Kidney capillary endothelial cell (primary cell): ENCODE data around the gene SNRNP48.
A peak's percentile ranks its signal among the peaks of the same experiment; 100 is the strongest.

ENCODE experiments used
- DNase-seq: peaks from one replicate; pipeline ENCODE4 v3.0.0-alpha.2; 2018; ENCODE audit warnings: low spot score

Gene SNRNP48

GRCh38 chr6:7594579-7595125 lies 4.7 kb downstream of the SNRNP48 start:
- no peak for DNase-seq

GRCh38 chr6:7604003-7604402 lies 14.0 kb downstream of the SNRNP48 start:
- DNase-seq = no peak

DNA sequence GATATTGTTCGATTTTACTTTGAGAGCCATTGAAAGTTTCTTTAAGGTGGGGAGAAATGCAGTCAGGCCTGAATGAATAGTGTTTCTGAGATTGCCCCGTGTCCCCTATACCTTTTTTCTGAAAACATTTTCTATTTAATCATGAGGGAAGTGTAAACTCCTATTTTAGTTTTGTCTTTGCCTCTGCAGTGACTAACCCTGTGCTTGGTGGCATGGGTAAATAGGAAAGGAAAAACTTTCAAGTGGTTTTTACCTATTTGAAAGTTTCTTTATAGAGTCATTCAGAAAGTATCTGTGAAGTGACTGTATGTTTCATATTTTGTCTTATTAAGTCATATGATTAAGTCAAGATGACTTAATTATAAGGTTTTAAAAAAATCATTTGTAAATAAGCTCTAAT lies 14.5 kb downstream of the SNRNP48 start:
- DNase-seq = no peak

GRCh38 chr6:7615611-7616383 lies 25.8 kb downstream of the SNRNP48 start:
- DNase-seq = peak; percentile 34

DNA sequence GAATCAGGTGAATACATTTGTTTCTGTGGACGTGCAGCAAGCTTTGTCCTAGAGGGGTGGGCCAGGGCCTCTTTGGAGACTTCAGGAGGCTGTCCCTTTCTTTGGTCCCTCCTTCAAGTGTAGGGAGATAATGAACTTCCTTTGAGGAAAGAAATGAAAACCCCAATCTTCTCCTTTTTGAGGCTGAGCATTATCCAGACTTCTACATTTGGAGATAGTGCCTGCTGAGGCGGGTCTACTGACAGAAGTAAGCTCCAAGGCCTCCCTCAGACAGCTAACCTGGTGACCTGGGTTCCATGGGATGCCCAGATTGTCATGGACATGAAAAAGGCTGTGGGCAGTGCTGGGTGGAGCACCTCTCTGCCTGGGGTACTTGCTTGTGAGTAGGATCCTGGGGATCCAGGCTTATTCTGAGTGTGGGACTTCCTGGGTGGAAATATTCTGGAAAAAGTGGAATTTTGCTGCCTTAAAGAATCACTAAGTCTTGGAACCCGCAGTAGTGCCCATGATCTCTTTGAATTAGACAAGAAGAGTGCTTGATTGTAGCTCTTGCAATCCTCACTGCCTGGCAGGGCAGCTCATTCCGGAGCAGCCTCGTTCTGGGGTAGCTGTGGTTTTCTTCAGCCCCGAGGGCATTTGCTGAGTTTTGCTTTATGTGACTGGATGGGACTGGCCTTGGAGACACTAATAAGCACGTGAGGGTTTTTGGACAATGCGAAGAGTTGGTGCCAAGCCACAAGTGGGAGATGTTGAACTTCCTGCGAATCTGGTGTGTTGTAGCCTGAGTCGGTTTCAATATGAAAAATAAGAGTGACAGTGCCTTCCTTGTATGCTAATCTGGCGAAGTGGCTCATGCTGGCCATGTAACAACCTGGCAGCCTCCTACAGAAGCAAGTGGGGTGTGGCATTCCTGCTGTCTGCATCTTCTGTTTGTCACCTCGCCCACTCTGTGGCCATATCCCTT lies 28.1 kb downstream of the SNRNP48 start:
- no peak for DNase-seq

- no peak for DNase-seq
These were observed 31.8 kb downstream of the SNRNP48 start for GRCh38 chr6:7621761-7622160.

- DNase-seq = no peak
These were observed 35.1 kb downstream of the SNRNP48 start for GRCh38 chr6:7624796-7625710.

GRCh38 chr6:7628479-7628878 lies 38.5 kb downstream of the SNRNP48 start:
- no peak for DNase-seq

- no peak for DNase-seq
These were observed 38.9 kb downstream of the SNRNP48 start for GRCh38 chr6:7628909-7629308.

DNA sequence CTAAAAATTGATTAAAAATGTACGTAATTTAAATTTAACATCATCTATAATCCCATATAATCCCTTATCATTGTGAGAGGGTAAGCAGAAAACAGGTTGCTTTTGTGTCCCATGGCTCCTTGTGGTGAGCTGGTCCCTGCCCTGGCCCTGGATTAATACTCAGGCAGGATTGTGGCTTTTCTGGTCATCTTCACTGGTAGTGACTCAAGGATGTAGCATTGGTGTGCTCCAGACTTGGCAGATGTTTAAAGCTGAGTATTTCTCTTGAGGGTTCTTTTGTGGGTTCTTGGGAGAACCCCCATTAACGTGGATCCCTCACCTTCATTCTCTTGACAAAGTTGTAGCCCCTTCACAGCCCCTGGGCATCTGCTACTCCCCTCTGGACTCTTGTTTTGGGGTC lies 39.3 kb downstream of the SNRNP48 start:
- DNase-seq = no peak

DNA sequence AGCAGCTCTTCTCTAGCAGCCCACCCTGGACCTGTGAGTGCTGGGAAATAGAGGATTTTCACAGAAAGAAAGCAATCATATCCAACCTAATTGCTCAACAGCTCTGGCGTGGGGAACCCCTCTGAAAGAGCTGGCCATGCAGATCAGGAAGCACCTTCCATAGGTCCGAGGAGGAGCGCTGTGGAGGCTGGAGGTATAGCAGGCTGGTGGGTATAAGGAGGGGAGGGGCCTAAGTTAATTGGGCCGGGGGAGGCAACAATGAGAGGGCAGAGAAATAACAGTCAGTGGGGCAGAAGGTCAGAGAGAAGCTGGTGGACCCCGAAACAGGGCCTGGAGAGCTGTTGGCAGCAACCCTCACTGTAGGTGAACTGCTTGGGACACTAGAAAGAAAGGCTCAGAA lies 40.8 kb downstream of the SNRNP48 start:
- DNase-seq = no peak

DNA sequence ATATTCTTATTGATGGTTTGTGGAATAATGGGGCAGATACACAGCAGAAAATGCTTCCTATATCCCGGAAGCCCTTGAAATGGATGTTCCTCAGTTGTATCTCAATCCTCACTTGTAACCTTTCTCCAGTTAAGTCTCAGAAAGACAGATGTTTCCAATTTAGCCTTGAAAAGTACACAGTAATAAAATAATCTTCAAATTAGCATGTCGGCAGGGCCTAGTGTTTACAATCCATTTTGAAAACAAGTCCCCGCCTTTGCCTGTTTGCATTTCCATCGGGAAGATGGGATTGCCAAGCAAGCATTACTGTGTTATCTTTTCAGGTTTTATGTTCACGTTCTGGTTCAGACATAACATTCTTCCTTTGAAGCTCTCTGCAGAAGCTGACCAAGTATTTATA lies 41.5 kb downstream of the SNRNP48 start:
- no peak for DNase-seq

DNA sequence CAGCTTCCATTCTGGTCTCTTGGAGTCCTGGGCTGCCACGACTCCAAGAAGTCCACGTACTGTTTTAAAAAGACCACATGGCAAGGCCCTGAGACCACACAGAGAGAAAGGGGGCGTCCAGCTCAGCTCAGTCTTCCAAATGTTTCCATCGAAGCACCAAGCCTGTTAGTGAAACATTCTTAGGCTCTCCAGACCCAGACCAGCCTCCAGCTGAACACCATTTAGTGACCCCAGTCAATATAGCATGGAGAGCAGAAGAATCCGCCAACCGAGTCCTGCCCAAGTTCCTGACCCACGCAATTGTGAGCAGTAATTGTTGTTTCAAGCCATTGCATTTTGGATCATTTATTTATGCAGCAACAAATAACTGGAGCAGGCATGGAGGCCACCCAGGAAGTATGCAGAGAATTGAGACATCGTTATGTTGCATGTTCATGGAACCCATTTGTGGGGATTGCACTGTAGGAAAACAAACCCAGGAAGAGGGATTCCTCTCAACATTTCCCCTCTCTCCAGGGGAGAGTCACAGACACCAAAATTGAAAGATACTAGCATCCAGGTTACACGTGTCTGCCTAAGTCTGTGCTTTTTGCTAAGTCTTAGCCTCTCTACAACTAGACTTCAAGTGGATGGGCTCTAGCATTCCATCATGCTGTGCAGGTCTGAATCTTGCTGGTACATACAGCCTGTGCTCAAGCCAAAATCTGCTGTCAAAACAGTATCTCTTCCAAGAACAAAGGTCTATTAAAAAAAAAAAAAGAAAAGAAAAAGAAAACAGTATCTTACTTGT lies 42.7 kb downstream of the SNRNP48 start:
- DNase-seq = no peak

DNA sequence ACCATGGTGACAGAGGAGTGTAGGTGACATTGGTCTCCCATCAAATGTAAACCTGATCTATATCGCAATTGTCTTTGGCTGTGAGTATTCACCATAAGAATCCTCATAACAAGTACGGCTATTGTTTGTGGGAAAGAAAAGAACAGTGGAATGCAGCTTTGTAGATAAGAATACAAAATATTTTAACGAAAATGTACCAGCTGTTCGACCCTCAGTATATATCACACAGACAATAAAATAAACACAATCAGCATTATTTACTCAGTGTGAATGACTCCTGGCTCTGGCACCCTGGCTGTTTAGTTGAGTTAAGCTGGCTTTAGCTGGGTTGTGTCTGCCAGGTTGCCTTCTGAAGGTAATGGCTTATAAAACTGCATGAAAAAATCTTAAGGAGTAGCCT lies 43.4 kb downstream of the SNRNP48 start:
- no peak for DNase-seq

- no peak for DNase-seq
These were observed 46.2 kb downstream of the SNRNP48 start for GRCh38 chr6:7636151-7636550.

GRCh38 chr6:7637533-7637932 lies 47.5 kb downstream of the SNRNP48 start:
- DNase-seq = no peak

DNA sequence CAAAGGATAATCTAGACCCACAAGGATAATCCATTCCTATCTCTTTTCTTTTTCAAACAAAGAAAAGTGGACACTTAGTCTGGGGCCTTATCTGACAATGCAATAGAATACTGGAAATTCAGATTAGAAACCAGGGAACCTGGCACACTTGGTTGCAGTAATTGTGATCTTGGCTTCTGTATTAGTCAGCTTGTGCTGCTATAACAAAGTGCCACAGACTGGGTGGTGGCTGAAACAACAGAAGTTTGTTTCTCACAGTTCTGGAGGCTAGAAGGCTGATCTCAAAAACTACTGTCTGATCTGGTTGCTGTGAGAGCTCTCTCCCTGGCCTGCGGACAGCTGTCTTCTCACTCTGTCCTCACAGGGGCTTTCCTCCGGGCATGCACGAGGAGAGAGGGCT lies 49.4 kb downstream of the SNRNP48 start:
- DNase-seq = no peak

- DNase-seq = no peak
These were observed 50.0 kb downstream of the SNRNP48 start for GRCh38 chr6:7640016-7640415.

DNA sequence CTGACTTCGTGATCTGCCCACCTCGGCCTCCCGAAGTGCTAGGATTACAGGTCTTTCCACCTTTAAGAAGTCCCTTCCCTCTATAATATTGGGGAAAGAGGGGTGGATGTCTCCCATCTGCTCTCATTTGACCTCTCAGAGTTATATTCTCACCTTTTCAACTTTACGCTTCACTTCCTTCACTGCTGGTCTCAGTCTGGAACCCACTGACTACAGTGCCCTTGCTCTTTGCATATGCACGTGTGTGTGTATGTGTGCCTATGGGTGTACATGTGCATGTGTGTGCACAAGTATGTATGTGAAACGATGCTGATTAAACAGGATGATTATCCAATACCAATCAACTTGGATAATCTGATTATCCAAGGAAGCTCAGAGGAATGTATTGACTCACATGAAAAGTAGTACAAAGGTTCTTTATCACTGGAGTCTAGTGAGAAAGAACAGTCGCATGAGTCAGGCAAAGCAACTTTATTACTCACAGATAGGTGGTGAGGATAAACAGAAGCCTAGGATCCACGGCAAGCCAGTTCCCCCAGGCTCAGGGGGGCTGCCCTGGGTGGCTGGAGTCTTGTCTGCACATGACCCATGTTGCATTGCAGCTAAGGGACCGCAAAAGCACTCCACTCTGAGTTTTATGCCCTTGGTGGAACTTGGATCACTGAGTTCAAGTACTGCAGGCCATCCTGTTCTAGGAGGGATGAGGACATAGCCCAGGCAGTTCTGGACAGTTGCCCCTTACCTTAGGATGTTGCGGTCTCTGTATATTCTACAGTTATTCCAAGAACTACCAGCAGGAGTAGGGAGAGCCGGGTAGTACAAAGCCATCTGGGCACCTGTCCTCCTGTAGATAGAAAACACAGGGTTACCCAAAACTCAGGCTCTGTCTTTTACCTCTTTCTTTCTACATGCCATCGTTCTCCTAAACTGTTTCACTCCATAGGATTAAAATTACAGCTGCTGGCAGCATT lies 50.9 kb downstream of the SNRNP48 start:
- peak; percentile 12 for DNase-seq

DNA sequence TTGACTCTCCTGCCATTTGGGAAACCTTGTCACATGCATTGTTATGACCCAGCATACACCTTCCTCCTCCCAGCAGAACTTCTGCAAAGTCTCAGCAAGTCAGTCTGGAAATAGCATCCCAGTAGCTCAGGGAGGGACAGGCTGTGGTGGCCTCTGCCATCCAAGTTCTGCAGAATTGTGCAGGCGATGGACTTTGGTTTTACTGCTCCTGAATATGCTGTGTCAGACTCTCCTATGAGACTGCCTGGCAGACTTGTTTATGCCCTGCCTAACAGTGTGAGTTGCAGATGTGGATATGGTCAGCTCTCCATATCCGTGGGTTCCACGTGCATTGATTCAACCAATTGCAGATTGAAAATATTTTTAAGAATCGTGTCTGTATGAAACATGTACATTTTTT lies 52.8 kb downstream of the SNRNP48 start:
- no peak for DNase-seq
